ENCODE data around the gene LIAS.

LIAS gene

DNA sequence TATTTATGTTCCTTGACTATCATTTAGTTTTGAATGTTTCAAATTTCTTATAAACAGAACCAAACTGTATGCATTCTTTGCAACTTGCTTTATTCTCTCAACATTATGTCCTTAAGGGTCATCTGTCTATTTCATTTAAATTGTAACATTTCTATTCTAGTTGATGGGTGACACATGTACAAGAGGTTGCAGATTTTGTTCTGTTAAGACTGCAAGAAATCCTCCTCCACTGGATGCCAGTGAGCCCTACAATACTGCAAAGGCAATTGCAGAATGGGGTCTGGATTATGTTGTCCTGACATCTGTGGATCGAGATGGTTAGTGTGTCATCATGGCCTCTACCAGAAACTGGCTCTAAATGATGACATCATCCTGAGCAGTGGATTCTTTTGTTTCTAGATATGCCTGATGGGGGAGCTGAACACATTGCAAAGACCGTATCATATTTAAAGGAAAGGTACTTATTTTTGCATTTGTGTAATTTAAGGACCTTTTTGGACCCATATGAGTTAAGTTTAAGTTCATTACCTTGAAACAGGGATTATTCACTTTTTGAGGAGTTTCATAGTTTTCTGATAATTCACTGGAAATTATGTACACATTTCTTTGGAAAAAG, 6.1 kb downstream of the LIAS start:
- Histone ChIP-seq H3K36me3 (ENCODE audit: control insufficient read depth, insufficient read depth, low read length) (no peaks in the 10 kb centered on the region), H3K9me3 (ENCODE audit: control insufficient read depth, low read length) (no peaks in the 10 kb centered on the region), H3K27me3 (ENCODE audit: control insufficient read depth, insufficient read depth, low read length) (no peaks in the 10 kb centered on the region), H2AFZ (no peak overlapping the region), H3K27ac (no peak overlapping the region), H3K9ac (no peak overlapping the region), H3K4me3 (ENCODE audit: low read depth, low read length) (no peak overlapping the region), H3K79me2 (no peaks in the 10 kb centered on the region), H3K4me1 (peaks cover 2% of the 10 kb centered on the region), H3K4me2 (ENCODE audit: low read length) (no peak overlapping the region)
- TF ChIP-seq, protein P1, sequence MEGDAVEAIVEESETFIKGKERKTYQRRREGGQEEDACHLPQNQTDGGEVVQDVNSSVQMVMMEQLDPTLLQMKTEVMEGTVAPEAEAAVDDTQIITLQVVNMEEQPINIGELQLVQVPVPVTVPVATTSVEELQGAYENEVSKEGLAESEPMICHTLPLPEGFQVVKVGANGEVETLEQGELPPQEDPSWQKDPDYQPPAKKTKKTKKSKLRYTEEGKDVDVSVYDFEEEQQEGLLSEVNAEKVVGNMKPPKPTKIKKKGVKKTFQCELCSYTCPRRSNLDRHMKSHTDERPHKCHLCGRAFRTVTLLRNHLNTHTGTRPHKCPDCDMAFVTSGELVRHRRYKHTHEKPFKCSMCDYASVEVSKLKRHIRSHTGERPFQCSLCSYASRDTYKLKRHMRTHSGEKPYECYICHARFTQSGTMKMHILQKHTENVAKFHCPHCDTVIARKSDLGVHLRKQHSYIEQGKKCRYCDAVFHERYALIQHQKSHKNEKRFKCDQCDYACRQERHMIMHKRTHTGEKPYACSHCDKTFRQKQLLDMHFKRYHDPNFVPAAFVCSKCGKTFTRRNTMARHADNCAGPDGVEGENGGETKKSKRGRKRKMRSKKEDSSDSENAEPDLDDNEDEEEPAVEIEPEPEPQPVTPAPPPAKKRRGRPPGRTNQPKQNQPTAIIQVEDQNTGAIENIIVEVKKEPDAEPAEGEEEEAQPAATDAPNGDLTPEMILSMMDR (IDR thresholded peaks at IDR 0.05): no peak

DNA sequence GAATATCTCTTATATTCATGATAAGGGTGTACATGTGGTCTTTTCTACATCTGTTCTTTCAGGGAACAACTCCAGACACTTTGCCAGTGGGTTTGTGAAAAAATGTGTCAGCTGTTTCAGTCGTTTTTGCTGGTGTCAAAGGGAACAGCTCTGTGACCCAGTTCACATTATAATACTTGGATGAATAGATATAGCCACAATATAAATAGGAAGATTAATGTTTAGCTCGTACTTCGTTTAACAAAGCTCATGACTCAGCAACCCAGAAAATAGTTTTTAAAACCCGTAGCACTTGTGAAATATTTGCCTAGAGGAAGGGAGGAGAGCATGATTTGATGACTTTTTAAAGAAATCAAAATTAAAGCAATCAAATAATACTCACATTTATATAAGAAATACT, 7.9 kb downstream of the LIAS start:
- no peaks in the 10 kb centered on the region for H3K9me3 ChIP-seq (ENCODE audit: control insufficient read depth, low read length)
- no peaks in the 10 kb centered on the region for H3K27me3 ChIP-seq (ENCODE audit: control insufficient read depth, insufficient read depth, low read length)
- H3K4me3 ChIP-seq (ENCODE audit: low read depth, low read length): no peak overlapping the region
- peaks cover 2% of the 10 kb centered on the region for H3K4me1 ChIP-seq
- TF ChIP-seq, protein P1 (IDR thresholded peaks at IDR 0.05): no peak
- H3K79me2 ChIP-seq: no peaks in the 10 kb centered on the region
- no peaks in the 10 kb centered on the region for H3K36me3 ChIP-seq (ENCODE audit: control insufficient read depth, insufficient read depth, low read length)
- no peak overlapping the region for H3K9ac ChIP-seq
- H2AFZ ChIP-seq: no peak overlapping the region
- H3K4me2 ChIP-seq (ENCODE audit: low read length): no peak overlapping the region
- H3K27ac ChIP-seq: no peak overlapping the region

DNA sequence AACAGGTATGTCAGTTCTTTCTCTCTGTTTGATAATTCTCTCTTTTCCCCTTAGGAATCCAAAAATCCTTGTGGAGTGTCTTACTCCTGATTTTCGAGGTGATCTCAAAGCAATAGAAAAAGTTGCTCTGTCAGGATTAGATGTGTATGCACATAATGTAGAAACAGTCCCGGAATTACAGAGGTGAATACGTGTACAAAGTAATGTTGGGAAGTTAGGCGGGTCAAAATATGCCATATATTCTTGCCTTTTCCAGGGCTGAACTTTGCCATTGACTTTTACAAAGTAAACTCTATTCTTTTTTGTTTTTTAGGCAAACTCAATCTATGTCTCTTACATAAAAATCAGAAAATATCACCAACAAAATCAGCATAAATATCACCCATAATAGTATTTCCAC, 8.6 kb downstream of the LIAS start:
- Histone ChIP-seq H2AFZ (no peak overlapping the region), H3K27ac (no peak overlapping the region), H3K27me3 (ENCODE audit: control insufficient read depth, insufficient read depth, low read length) (no peaks in the 10 kb centered on the region), H3K79me2 (no peaks in the 10 kb centered on the region), H3K4me3 (ENCODE audit: low read depth, low read length) (no peak overlapping the region), H3K4me2 (ENCODE audit: low read length) (no peak overlapping the region), H3K9me3 (ENCODE audit: control insufficient read depth, low read length) (no peaks in the 10 kb centered on the region), H3K36me3 (ENCODE audit: control insufficient read depth, insufficient read depth, low read length) (no peaks in the 10 kb centered on the region), H3K9ac (no peak overlapping the region), H3K4me1 (peaks cover 2% of the 10 kb centered on the region)
- TF ChIP-seq, protein P1 (IDR thresholded peaks at IDR 0.05): no peak

DNA sequence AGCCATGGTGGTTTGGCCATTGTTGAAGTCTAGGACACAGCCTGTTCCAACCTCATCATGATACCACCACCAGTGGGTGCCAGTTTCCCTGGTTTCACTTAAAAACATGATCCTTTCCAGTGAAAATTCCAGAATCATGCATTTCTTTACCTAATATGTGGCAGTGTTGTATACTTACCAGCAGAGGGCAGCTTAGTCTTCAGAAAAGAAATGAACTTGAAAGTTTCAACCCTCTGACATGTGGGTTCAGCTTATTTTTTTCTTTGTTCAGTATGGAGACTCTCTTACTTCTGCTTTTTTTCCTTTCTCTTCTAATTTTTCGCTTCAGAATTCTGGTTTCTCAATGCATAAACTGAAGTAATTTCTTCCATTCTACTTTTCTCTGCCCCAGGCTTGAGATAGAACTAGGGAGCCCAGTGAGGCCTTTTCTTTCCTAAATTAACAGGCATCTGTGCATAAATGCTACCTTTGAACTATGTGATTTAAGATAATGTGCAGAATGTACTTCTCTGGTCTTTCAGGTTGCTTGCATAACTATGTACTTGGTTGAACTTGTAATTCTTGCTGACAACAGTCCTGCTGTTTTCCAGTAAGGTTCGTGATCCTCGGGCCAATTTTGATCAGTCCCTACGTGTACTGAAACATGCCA, 10.7 kb downstream of the LIAS start:
- Histone ChIP-seq H3K4me2 (ENCODE audit: low read length) (no peak overlapping the region), H3K4me3 (ENCODE audit: low read depth, low read length) (no peak overlapping the region), H3K27ac (peak overlapping the region; percentile 24), H3K4me1 (peaks cover 2% of the 10 kb centered on the region), H3K9ac (no peak overlapping the region), H3K79me2 (no peaks in the 10 kb centered on the region), H3K27me3 (ENCODE audit: control insufficient read depth, insufficient read depth, low read length) (no peaks in the 10 kb centered on the region), H3K36me3 (ENCODE audit: control insufficient read depth, insufficient read depth, low read length) (no peaks in the 10 kb centered on the region), H3K9me3 (ENCODE audit: control insufficient read depth, low read length) (no peaks in the 10 kb centered on the region), H2AFZ (peak overlapping the region; percentile 43)
- TF ChIP-seq, protein P1 (IDR thresholded peaks at IDR 0.05): peak; percentile 76

DNA sequence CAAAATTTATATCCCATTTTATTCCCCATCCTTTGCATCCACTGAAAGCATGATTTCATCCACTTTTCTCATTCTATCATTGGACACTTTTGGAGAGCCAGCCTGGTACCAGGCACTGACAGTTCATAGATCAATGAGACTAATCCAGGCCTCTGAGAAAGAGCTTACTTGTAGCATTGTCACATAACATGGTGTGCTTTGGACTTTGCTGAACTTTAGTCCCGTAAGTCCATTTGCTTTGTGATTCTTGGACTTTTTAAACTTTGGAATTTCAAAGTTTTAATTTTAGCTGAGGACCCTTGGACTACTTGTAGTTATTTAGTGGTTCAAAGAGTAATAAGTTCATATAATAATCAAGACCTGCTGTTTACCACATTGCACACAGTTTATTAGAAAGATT, 11.5 kb downstream of the LIAS start:
- Histone ChIP-seq H3K36me3 (ENCODE audit: control insufficient read depth, insufficient read depth, low read length) (no peaks in the 10 kb centered on the region), H3K4me2 (ENCODE audit: low read length) (no peak overlapping the region), H3K4me3 (ENCODE audit: low read depth, low read length) (no peak overlapping the region), H2AFZ (no peak overlapping the region), H3K79me2 (no peaks in the 10 kb centered on the region), H3K9me3 (ENCODE audit: control insufficient read depth, low read length) (no peaks in the 10 kb centered on the region), H3K4me1 (peaks cover 2% of the 10 kb centered on the region), H3K9ac (no peak overlapping the region), H3K27me3 (ENCODE audit: control insufficient read depth, insufficient read depth, low read length) (no peaks in the 10 kb centered on the region), H3K27ac (no peak overlapping the region)
- TF ChIP-seq, protein P1 (IDR thresholded peaks at IDR 0.05): no peak
